ENCODE data around the gene GPR26.

GPR26 gene

GRCh38 chr10:123622381-123622780, 43.8 kb upstream of the GPR26 start:
- in situ Hi-C loops (cut with MboI; ENCODE audit: low sequenced_read_pairs, unreplicated experiment) = no loop called here
- DNase-seq (ENCODE audit: low spot score) = no peak
- no peak for TF ChIP-seq CTCF (IDR thresholded peaks at IDR 0.05; ENCODE audit: borderline replicate concordance, control extremely low read depth, extremely low read depth, insufficient read depth, missing control alignments)

GRCh38 chr10:123624086-123624485, 42.1 kb upstream of the GPR26 start:
- in situ Hi-C loops (cut with MboI; ENCODE audit: low sequenced_read_pairs, unreplicated experiment) = no loop called here

GRCh38 chr10:123633106-123633505, 33.0 kb upstream of the GPR26 start:
- in situ Hi-C loops (cut with MboI; ENCODE audit: low sequenced_read_pairs, unreplicated experiment) = no loop called here
- no peak for DNase-seq (ENCODE audit: low spot score)
- no peak for TF ChIP-seq CTCF (IDR thresholded peaks at IDR 0.05; ENCODE audit: borderline replicate concordance, control extremely low read depth, extremely low read depth, insufficient read depth, missing control alignments)

More at GRCh38 chr10:123624086-123624485, 42.1 kb upstream of the GPR26 start:
- no peak for TF ChIP-seq CTCF (IDR thresholded peaks at IDR 0.05; ENCODE audit: borderline replicate concordance, control extremely low read depth, extremely low read depth, insufficient read depth, missing control alignments)
- no peak for DNase-seq (ENCODE audit: low spot score)

GRCh38 chr10:123633636-123634035, 32.5 kb upstream of the GPR26 start:
- in situ Hi-C loops (cut with MboI; ENCODE audit: low sequenced_read_pairs, unreplicated experiment) = no loop called here
- no peak for DNase-seq (ENCODE audit: low spot score)
- TF ChIP-seq CTCF (IDR thresholded peaks at IDR 0.05; ENCODE audit: borderline replicate concordance, control extremely low read depth, extremely low read depth, insufficient read depth, missing control alignments) = no peak

- in situ Hi-C loops (cut with MboI; ENCODE audit: low sequenced_read_pairs, unreplicated experiment) = no loop called here
- no peak for DNase-seq (ENCODE audit: low spot score)
- no peak for TF ChIP-seq CTCF (IDR thresholded peaks at IDR 0.05; ENCODE audit: borderline replicate concordance, control extremely low read depth, extremely low read depth, insufficient read depth, missing control alignments)
These were observed 31.9 kb upstream of the GPR26 start for GRCh38 chr10:123634221-123634620.

- TF ChIP-seq CTCF (IDR thresholded peaks at IDR 0.05; ENCODE audit: borderline replicate concordance, control extremely low read depth, extremely low read depth, insufficient read depth, missing control alignments) = no peak
- in situ Hi-C loops (cut with MboI; ENCODE audit: low sequenced_read_pairs, unreplicated experiment) = no loop called here
- no peak for DNase-seq (ENCODE audit: low spot score)
These were observed 31.0 kb upstream of the GPR26 start for GRCh38 chr10:123635131-123635530.

- no peak for TF ChIP-seq CTCF (IDR thresholded peaks at IDR 0.05; ENCODE audit: borderline replicate concordance, control extremely low read depth, extremely low read depth, insufficient read depth, missing control alignments)
- in situ Hi-C loops (cut with MboI; ENCODE audit: low sequenced_read_pairs, unreplicated experiment) = no loop called here
- DNase-seq (ENCODE audit: low spot score) = no peak
These were observed 30.4 kb upstream of the GPR26 start for GRCh38 chr10:123635745-123636144.

Data from GM13976 (cell line).